Adrenal gland (tissue), 12 donors: Measurements from ENCODE around the gene PTPN1. TPM values are rescaled to one million over a fixed set of nuclear protein-coding genes. Genes with fewer than 3 reads are reported as not detected.
A peak's percentile ranks its signal among the peaks of the same experiment; 100 is the strongest.

Experiments used
- DNase-seq, 7 donors: peaks; one replicate each; pipeline ENCODE4 v3.0.0-alpha.2; 2019 to 2020
- H3K27ac ChIP-seq, 5 donors: fragments of 200-600 bp; sonication (generic) in 4 of 5; 1 replicate in 3 of 5; 2 replicates in 2 of 5; pipeline versions ENCODE4 v1.5.1 to v1.8.0; 2016 to 2020; ENCODE audit warnings: mild to moderate bottlenecking in 1 of 5
- H3K27me3 ChIP-seq: fragments of 200-600 bp; 2 replicates; pipeline ENCODE4 v1.8.0; 2021
- H3K36me3 ChIP-seq, 2 donors: fragments of 200-600 bp; replicated peaks in 1 of 2; 1 replicate in 1 of 2; 2 replicates in 1 of 2; pipeline versions ENCODE4 v1.5.1 to v1.8.0; 2018 to 2022
- H3K4me1 ChIP-seq, 2 donors: fragments of 200-600 bp; replicated peaks in 1 of 2; 1 replicate in 1 of 2; 2 replicates in 1 of 2; pipeline versions ENCODE4 v1.5.1 to v1.8.0; 2018 to 2021
- H3K4me3 ChIP-seq, 4 donors: fragments of 200-600 bp; sonication (generic) in 3 of 4; one replicate each; pipeline ENCODE4 v1.5.1; 2016 to 2018
- H3K9me3 ChIP-seq, 3 donors: fragments of 200-600 bp; sonication (generic) in 1 of 3; replicated peaks in 1 of 3; 1 replicate in 2 of 3; 2 replicates in 1 of 3; pipeline versions ENCODE4 v1.5.1 to v1.8.0; 2016 to 2021
- CTCF ChIP-seq, 6 experiments: fragments of 450-650 bp in 4 of 6; fragments of 200-600 bp in 2 of 6; sonication (generic) in 1 of 6; IDR thresholded peaks; 1 replicate in 5 of 6; 2 replicates in 1 of 6; pipeline versions ENCODE4 v1.5.1 to v1.8.0; 2016 to 2021; ENCODE audit warnings: antibody characterized with exemption in 6 of 6, mild to moderate bottlenecking in 2 of 6, moderate library complexity in 1 of 6
- POLR2A ChIP-seq, 2 donors: fragments of 450-650 bp; IDR thresholded peaks; one replicate each; pipeline ENCODE4 v1.6.1; 2017; ENCODE audit warnings: antibody characterized with exemption in 2 of 2, mild to moderate bottlenecking in 2 of 2, moderate library complexity in 1 of 2
- WGBS, 4 donors: extraction: QIAGEN DNeasy Blood & Tissue Kit in 2 of 4; methylation state at CpG; one replicate each; pipeline versions ENCODE4 v1.1.5 to v1.1.7; 2013 to 2017; 5-methylcytosine and 5-hydroxymethylcytosine counted together
- intact Hi-C, 2 donors: fragments of 100-400 bp; cut with DNase I; formaldehyde crosslinking; loops; one replicate each; pipeline versions ENCODE4 v1.14.1 to v1.15.0; 2022 to 2023
- polyA plus RNA-seq, 3 donors: library from polyadenylated mRNA; stranded (reverse); fragments of 200-250 nt in 2 of 3; fragments of 350-450 nt in 1 of 3; fragmentation: Illumina TruSeq in 1 of 3; extraction: RNeasy Lipid Tissue Mini Kit (QIAGEN cat#74804) in 1 of 3; gene quantifications; one replicate each; pipeline ENCODE4 v1.2.3, GENCODE V29; 2013 to 2014
- total RNA-seq, 9 donors: library from RNA; depleted of rRNA in 4 of 9; stranded (reverse); fragments of >200 nt in 4 of 9; fragments of 120-200 nt in 1 of 9; fragmentation: NEBNext Ultra II Directional in 1 of 9; extraction: Animal tissue kit (Norgen Biotek cat#: 25700) in 1 of 9; gene quantifications; one replicate each; pipeline versions ENCODE4 v1.1.0 to v1.2.4, GENCODE V29; 2013 to 2023
- donor health status: healthy with polysubstance abuse.
- donor health status: Bipolar disorder and iron deficiency.
- donor health status: DM: yes; HTN: yes; CAD: no.
- donor health status: DM: no; HTN: no; CAD: no.
- donor health status: DM: no; HTN: no; CAD: no.
- donor health status: DM: yes; HTN: yes; CAD: no.

Gene PTPN1
- total and polyA plus RNA-seq, 12 donors = 17.0 to 49.2 (median 35.8) TPM

GRCh38 chr20:50559149-50559548 lies 49.0 kb downstream of the PTPN1 start:
- 96 to 98% (median 97%) methylated on average over 6 of the region's 6 CpGs for WGBS, 4 donors
- Histone ChIP-seq H3K27me3 (no peaks in the 10 kb centered on the region), H3K4me3 (no peak overlapping the region), H3K9me3 (no peaks in the 10 kb centered on the region), H3K4me1 (peaks cover 10 to 49% of the 10 kb centered on the region in 2 donors), H3K27ac (no peak overlapping the region), H3K36me3 (peaks cover 0 to 13% of the 10 kb centered on the region in 2 donors)
- TF ChIP-seq CTCF (IDR thresholded peaks at IDR 0.05) (no peak), POLR2A (IDR thresholded peaks at IDR 0.05) (no peak)
- intact Hi-C loops = no loop called here
- DNase-seq = peak in 1 of 7 donors; percentile 27

- Histone ChIP-seq H3K4me3 (no peak overlapping the region), H3K27ac (peak overlapping the region in 1 of 5 donors; percentile 81), H3K9me3 (no peaks in the 10 kb centered on the region), H3K4me1 (peaks cover 10 to 40% of the 10 kb centered on the region in 2 donors), H3K27me3 (no peaks in the 10 kb centered on the region), H3K36me3 (peaks cover 0 to 19% of the 10 kb centered on the region in 2 donors)
- WGBS, 4 donors = 78 to 87% (median 86%) methylated on average over 8 of the region's 8 CpGs
- no peak for DNase-seq
- TF ChIP-seq CTCF (IDR thresholded peaks at IDR 0.05) (no peak), POLR2A (IDR thresholded peaks at IDR 0.05) (no peak)
- intact Hi-C loops = no loop called here
Measured at GRCh38 chr20:50559856-50560638, 49.9 kb downstream of the PTPN1 start.

DNA sequence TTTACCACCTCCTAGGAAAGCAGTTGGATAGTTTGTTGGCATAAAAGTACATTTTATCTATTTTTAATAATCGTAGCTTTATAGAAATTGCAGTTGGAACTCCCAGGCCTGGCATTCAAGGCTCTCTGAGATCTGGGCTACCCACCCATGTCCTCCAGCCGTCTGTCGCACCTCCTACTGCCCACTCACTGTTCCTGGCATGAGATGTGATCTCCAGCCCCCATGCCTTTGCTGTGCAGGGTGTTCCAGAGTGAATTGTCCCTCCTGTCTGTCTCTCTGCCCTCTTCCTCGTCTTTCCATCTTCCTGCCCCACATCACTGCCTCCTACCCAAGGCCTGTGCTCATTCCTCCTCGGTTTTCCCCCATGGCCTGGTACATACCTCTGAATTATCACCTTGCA lies 50.7 kb downstream of the PTPN1 start:
- no peaks in the 10 kb centered on the region for H3K27me3 ChIP-seq
- peak overlapping the region; percentile 31 to 94 (median 81) for H3K27ac ChIP-seq
- H3K36me3 ChIP-seq = peaks cover 0 to 22% of the 10 kb centered on the region in 2 donors
- no peak for DNase-seq
- peaks cover 10 to 37% of the 10 kb centered on the region in 2 donors for H3K4me1 ChIP-seq
- 58 to 67% (median 61%) methylated on average over 5 of the region's 5 CpGs for WGBS, 4 donors
- no peak overlapping the region for H3K4me3 ChIP-seq
- no peaks in the 10 kb centered on the region for H3K9me3 ChIP-seq
- intact Hi-C loops = no loop called here
- TF ChIP-seq CTCF (IDR thresholded peaks at IDR 0.05) (no peak), POLR2A (IDR thresholded peaks at IDR 0.05) (no peak)

DNA sequence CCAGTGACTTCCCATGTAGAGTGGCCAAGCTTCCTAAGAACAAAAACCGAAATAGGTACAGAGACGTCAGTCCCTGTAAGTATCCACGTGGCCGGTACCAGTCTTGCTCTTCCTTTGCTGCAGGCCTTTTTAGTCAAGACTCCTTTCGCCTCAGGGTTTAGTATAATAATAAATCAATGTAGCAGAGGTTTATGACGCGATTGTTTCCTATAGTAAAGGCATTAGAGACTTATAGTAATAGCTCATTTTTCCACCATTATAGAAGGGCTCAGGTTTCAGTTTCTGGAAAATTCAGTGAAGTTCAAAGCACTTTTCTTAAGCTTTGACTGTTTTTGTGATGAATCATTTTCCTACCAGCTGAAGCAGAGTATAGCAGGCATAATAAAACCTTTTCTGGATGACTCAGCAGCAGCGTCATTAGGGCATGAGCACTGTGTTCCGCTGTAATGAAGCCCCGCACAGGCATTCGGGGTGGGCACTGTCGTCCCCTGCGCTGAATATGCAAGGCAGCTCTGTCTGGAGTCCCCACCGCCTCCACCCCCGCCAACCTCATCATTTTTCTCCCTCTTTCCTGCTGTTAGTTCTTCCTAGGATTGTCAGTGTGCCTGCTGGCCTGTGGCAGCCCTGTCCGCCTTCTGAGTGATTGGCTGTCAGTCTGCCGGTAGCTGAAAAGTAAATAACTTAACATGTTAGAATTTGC lies 51.3 kb downstream of the PTPN1 start:
- Histone ChIP-seq H3K36me3 (peaks cover 0 to 22% of the 10 kb centered on the region in 2 donors), H3K4me1 (peaks cover 10 to 37% of the 10 kb centered on the region in 2 donors), H3K4me3 (no peak overlapping the region), H3K9me3 (no peaks in the 10 kb centered on the region), H3K27me3 (no peaks in the 10 kb centered on the region), H3K27ac (peak overlapping the region; percentile 39 to 94 (median 81))
- 44 to 55% (median 46%) methylated on average over 17 of the region's 17 CpGs for WGBS, 4 donors
- peak in 1 of 2 donors; percentile 22 for TF ChIP-seq POLR2A (IDR thresholded peaks at IDR 0.05)
- TF ChIP-seq CTCF (IDR thresholded peaks at IDR 0.05) = no peak
- DNase-seq = peak; percentile 70 to 81 (median 74)
- intact Hi-C loops = no loop called here
